ENCODE data around the gene EVC2.

- TF ChIP-seq, protein P1, sequence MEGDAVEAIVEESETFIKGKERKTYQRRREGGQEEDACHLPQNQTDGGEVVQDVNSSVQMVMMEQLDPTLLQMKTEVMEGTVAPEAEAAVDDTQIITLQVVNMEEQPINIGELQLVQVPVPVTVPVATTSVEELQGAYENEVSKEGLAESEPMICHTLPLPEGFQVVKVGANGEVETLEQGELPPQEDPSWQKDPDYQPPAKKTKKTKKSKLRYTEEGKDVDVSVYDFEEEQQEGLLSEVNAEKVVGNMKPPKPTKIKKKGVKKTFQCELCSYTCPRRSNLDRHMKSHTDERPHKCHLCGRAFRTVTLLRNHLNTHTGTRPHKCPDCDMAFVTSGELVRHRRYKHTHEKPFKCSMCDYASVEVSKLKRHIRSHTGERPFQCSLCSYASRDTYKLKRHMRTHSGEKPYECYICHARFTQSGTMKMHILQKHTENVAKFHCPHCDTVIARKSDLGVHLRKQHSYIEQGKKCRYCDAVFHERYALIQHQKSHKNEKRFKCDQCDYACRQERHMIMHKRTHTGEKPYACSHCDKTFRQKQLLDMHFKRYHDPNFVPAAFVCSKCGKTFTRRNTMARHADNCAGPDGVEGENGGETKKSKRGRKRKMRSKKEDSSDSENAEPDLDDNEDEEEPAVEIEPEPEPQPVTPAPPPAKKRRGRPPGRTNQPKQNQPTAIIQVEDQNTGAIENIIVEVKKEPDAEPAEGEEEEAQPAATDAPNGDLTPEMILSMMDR (conservative IDR thresholded peaks at IDR 0.05; ENCODE audit: low read depth, low read length): no peak
- no peak for TF ChIP-seq EZH2 (IDR thresholded peaks at IDR 0.05; ENCODE audit: borderline replicate concordance, low read depth, low read length, poor library complexity, severe bottlenecking)
Measured at GRCh38 chr4:5622596-5622995, 85.8 kb downstream of the EVC2 start.
